Measurements from ENCODE around the gene REV1.

DNA sequence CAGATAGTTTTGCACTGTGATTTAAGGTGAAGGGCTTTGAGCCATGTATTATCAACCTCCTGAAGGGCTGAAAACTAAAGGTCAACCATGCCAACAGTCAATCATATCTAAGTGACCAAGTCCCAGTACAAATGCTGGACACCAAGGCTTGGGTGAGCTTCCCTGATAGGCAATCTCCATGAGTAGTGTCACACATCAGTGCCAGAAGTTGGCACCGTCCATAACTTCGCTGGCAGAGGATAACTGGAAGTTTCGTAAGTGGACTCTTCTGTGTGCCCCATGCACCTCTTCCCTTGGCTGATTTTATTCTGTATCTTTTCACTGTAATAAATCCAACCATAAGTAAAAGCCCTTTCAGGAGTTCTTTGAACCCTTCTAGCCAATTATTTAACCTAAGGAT lies 13.2 kb downstream of the REV1 start:
- no peak for TF ChIP-seq EZH2phosphoT487 (IDR thresholded peaks at IDR 0.05; ENCODE audit: low read depth)
- TF ChIP-seq, protein P1, sequence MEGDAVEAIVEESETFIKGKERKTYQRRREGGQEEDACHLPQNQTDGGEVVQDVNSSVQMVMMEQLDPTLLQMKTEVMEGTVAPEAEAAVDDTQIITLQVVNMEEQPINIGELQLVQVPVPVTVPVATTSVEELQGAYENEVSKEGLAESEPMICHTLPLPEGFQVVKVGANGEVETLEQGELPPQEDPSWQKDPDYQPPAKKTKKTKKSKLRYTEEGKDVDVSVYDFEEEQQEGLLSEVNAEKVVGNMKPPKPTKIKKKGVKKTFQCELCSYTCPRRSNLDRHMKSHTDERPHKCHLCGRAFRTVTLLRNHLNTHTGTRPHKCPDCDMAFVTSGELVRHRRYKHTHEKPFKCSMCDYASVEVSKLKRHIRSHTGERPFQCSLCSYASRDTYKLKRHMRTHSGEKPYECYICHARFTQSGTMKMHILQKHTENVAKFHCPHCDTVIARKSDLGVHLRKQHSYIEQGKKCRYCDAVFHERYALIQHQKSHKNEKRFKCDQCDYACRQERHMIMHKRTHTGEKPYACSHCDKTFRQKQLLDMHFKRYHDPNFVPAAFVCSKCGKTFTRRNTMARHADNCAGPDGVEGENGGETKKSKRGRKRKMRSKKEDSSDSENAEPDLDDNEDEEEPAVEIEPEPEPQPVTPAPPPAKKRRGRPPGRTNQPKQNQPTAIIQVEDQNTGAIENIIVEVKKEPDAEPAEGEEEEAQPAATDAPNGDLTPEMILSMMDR (IDR thresholded peaks at IDR 0.05; ENCODE audit: low read depth, low read length) = no peak
